Endothelial cell of umbilical vein (primary cell): ENCODE results near the gene INPP5F.

Experiments
- CTCF ChIP-seq, 2 donors: IDR thresholded peaks; 1 replicate in 1 of 2; 2 replicates in 1 of 2; pipeline ENCODE4 v1.5.1; 2011; ENCODE audit warnings: low read length in 2 of 2, mild to moderate bottlenecking in 2 of 2, moderate library complexity in 2 of 2, control low read depth in 1 of 2, inconsistent platforms in 1 of 2, low read depth in 1 of 2; ENCODE audit not compliant: insufficient read depth in 1 of 2; ENCODE audit errors: extremely low read depth in 1 of 2
- FOS ChIP-seq: IDR thresholded peaks from 2 replicates; pipeline ENCODE4 v1.6.1; 2011; ENCODE audit warnings: mild to moderate bottlenecking, low read length, moderate library complexity, borderline replicate concordance; ENCODE audit not compliant: insufficient read depth
- GATA2 ChIP-seq: IDR thresholded peaks from 2 replicates; pipeline ENCODE4 v1.7.0; 2011; ENCODE audit warnings: low read depth, mild to moderate bottlenecking, moderate library complexity, mixed read lengths, low read length; ENCODE audit not compliant: insufficient read length, insufficient read depth
- MAX ChIP-seq: IDR thresholded peaks from 2 replicates; pipeline ENCODE4 v1.6.1; 2011; ENCODE audit not compliant: insufficient read depth, insufficient read length
- MYC ChIP-seq: IDR thresholded peaks from one replicate; pipeline ENCODE4 v1.6.1; 2011; ENCODE audit warnings: mild to moderate bottlenecking, low read depth, low read length
- POLR2A ChIP-seq: IDR thresholded peaks from 2 replicates; pipeline ENCODE4 v1.6.1; 2012; ENCODE audit warnings: low read depth, mild to moderate bottlenecking, control low read depth, low read length
- POLR2AphosphoS5 ChIP-seq: IDR thresholded peaks from 2 replicates; pipeline ENCODE4 v1.6.1; 2012; ENCODE audit warnings: low read depth, mild to moderate bottlenecking, control low read depth, low read length, moderate library complexity; ENCODE audit not compliant: insufficient read depth

- TF ChIP-seq CTCF (IDR thresholded peaks at IDR 0.05; ENCODE audit: extremely low read depth in 1 of 2, insufficient read depth in 1 of 2, low read depth in 1 of 2, low read length in 2 of 2) (no peak), POLR2A (no peak), POLR2AphosphoS5 (no peak), FOS (no peak), MYC (no peak), MAX (no peak), GATA2 (no peak)
Observed at GRCh38 chr10:119700321-119700954, 25.4 kb upstream of the INPP5F start.
